Retinal pigment epithelial cell (primary cell): ENCODE measurements around the gene ERC2.

Experiments used
- DNase-seq: peaks from one replicate; pipeline ENCODE4 v3.0.0-alpha.2; 2010; ENCODE audit warnings: low read depth
- H3K4me3 ChIP-seq: 2 replicates; pipeline ENCODE4 v1.5.1; 2011; ENCODE audit warnings: mild to moderate bottlenecking, low read length, control low read depth, moderate library complexity
- CTCF ChIP-seq: conservative IDR thresholded peaks from 2 replicates; pipeline ENCODE4 v1.5.1; 2011; ENCODE audit warnings: low read depth, low read length, control low read depth, inconsistent platforms

Gene ERC2

DNA sequence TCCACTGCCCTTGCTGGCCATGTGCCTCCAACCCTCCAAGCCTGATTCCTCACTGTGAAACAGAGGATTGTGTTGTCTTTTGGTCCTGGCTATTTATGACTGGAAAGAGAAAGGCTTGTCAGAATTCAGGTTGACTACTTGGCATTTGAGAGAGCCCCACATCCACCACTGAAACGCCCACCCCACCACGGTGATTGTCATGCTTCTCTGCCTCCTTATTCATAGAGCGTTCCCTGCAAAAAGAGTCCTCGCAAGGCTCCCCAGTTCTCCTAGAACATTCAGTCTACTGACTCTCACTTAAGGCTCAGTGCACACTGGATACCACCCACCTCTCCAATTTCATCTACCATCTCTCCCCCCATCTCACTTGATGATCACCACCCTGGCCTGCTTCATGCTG lies 818.3 kb downstream of the ERC2 start:
- no peak for TF ChIP-seq CTCF
- no peak overlapping the region for H3K4me3 ChIP-seq
- no peak for DNase-seq

DNA sequence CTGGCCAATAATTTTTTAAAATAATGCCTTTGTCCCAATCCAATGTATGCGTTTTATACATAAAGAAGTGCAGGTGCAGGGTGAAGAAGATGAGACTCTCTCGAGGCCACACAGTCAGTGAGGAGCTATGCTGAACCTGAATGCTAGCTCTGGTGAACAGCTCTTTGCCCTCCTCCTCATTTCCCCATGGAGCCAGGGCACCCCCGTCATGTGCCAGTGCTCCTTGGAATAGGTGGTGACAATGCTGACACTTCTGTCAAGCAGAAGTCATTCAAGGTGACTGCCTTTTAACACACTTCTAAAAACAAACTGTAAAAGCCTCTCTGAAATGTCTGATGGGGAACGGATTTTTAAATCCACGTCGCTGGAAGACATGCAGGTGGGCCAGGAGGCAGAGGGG lies 818.7 kb downstream of the ERC2 start:
- no peak for DNase-seq
- no peak overlapping the region for H3K4me3 ChIP-seq
- TF ChIP-seq CTCF = no peak

DNA sequence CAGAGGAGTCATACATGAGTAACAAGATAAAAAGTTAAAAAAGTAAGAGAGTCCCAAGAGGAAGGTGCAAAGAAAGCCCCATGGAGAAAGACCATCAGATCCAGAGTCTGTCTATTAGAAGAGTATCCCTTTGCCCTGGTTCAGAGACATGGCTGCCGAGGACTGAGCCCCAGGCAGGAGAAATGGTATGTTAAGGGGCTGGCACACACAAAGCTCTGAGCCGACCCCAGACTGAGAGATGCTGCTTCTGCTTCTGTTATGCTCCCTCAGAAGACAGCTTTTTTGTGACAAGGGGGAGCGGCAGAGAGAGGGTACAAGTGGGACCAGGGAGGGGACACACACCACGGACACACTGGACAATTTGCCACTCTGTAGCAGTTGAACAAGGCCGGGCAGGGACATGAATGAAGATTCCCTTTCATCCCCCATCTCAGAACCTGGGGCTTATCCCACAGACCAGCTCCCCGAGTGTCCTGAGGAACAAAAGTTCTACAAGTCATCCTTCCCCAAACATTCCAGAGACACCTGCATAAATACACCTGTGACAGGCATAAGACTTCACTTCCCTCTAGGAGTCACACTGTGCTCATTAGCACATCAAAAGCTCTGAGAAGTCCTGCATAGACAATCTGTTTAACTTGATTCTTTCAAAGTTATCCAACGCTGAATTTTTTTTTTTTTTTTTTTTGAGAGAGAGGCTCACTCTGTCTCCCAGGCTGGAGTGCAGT lies 819.5 kb downstream of the ERC2 start:
- H3K4me3 ChIP-seq = no peak overlapping the region
- no peak for DNase-seq
- TF ChIP-seq CTCF = no peak

DNA sequence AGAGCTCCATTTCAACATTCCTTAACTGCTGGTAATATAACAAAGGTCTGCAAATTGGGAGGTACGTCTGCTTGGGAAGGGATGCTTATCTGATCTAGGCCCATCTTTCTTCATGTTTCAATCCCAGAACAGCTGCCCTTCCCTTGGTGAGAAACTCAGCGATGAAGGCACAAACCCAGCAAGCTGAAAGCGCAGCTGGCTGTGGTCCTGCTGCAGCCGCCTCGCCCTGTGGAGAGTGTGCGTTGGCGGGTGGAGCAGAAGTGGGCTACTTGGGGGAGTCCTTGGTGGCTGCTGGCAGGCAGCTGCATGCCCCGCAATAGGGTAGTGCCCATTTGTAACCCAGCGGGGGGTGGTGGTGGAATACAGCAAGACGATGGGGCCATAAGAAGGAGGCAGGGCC lies 820.6 kb downstream of the ERC2 start:
- H3K4me3 ChIP-seq = no peak overlapping the region
- no peak for TF ChIP-seq CTCF
- no peak for DNase-seq

DNA sequence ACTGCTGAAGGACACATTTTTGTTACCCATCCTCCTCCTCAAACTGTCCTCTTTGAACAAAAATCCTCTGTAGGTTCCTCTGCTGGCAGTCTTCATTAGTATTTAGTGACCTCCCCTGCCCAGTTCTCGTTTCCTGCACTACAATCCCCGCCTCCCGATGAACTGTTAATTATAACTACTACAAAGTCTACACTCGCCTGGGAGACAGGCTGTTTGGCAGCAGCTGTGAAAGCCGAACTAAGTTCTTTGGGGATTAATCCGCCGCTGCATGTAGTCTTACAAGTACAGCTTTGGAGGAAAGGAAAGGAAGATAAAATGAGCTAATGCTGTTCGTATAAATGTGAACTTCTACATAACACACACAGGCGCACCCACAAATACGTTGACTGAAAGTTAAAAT lies 821.2 kb downstream of the ERC2 start:
- DNase-seq = no peak
- H3K4me3 ChIP-seq = no peak overlapping the region
- TF ChIP-seq CTCF = no peak

GRCh38 chr3:55646121-55646520 lies 822.1 kb downstream of the ERC2 start:
- no peak for DNase-seq
- no peak for TF ChIP-seq CTCF
- no peak overlapping the region for H3K4me3 ChIP-seq

DNA sequence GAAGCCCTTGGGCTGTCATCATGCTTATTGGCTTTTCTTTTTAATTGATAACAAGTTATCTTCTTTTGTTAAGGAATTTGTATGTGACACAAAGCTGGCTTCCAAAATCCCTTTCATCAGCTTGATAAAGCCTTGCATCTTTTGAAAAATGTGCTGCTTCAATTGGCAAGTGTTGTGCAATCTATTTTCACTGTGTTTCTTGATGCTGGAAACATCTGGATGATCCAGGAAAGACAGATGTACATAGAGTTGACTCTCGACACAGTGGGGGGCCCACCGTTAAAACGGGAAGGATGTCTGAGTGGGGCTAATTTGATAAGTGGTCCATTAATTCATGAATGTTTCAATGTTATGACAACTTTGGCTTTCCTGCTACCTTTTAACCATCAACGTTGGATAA lies 822.8 kb downstream of the ERC2 start:
- DNase-seq = no peak
- H3K4me3 ChIP-seq = no peak overlapping the region
- TF ChIP-seq CTCF = no peak
